ENCODE data around the gene TATDN3. TPM values are rescaled to one million over a fixed set of nuclear protein-coding genes. Genes with fewer than 3 reads are reported as not detected.
"Not testable (repeated sequence)": the region's sequence is repeated elsewhere in the genome, so short reads cannot be mapped to it uniquely, and the experiment has no call there.

The TATDN3 gene
- total and polyA plus RNA-seq, 2 of the 4 experiments (the other 2 are of a cell fraction) = 4.9 to 12.0 TPM

- no peak overlapping the region for H4K5ac ChIP-seq (ENCODE audit: low read depth, low read length)
- H3K36me3 ChIP-seq (ENCODE audit: control insufficient read depth, insufficient read depth, low read length) = peaks cover 2% of the 10 kb centered on the region
- in situ Hi-C loops (cut with MboI; ENCODE audit: low sequenced_read_pairs) (no loop called here), dilution Hi-C loops (cut with HindIII; ENCODE audit: low sequenced_read_pairs, unreplicated experiment) (no loop called here), intact Hi-C loops (cut with micrococcal nuclease) (no loop called here)
- H3K4me3 ChIP-seq (ENCODE audit: insufficient read depth, low read depth, low read length) = no peak overlapping the region
- no peak overlapping the region for H3K4ac ChIP-seq (ENCODE audit: low read depth, low read length)
- H2BK120ac ChIP-seq (ENCODE audit: low read depth, low read length) = no peak overlapping the region
- H3K9ac ChIP-seq (ENCODE audit: low read depth, low read length) = no peak overlapping the region
- ChIA-PET POLR2A (ENCODE audit: unreplicated experiment) (no interaction called here), CTCF (no interaction called here)
- ATAC-seq (ENCODE audit: low read depth) (no peak), DNase-seq (no peak)
- BruUV-seq (replicated peaks) = no TSS peak
- peaks cover 9% of the 10 kb centered on the region for H3K4me1 ChIP-seq (ENCODE audit: control insufficient read depth, insufficient read depth, low read length)
- TF ChIP-seq CEBPB (IDR thresholded peaks at IDR 0.05; ENCODE audit: low read depth, low read length) (no peak), ELK1 (IDR thresholded peaks at IDR 0.05; ENCODE audit: borderline replicate concordance, low read depth, low read length) (no peak), MAZ (IDR thresholded peaks at IDR 0.05; ENCODE audit: borderline replicate concordance, low read depth, low read length) (no peak), USF2 (IDR thresholded peaks at IDR 0.05; ENCODE audit: low read depth, low read length) (no peak)
- no peak overlapping the region for H2AK5ac ChIP-seq (ENCODE audit: low read depth, low read length)
- H3K27me3 ChIP-seq (ENCODE audit: control insufficient read depth, insufficient read depth, low read length) = no peaks in the 10 kb centered on the region
- H4K20me1 ChIP-seq (ENCODE audit: insufficient read depth, low read length) = no peaks in the 10 kb centered on the region
- H3K18ac ChIP-seq (ENCODE audit: low read depth, low read length) = no peak overlapping the region
- no CpG with 5 or more reads among the region's 2 CpGs for WGBS, 2 experiments (ENCODE audit: extremely low coverage in 2 of 2, insufficient read length in 1 of 2)
- no peak overlapping the region for H2BK20ac ChIP-seq (ENCODE audit: low read depth, low read length)
- no peak overlapping the region for H2AK9ac ChIP-seq (replicated peaks; ENCODE audit: low read depth, low read length, poor library complexity)
- no peak overlapping the region for H2AFZ ChIP-seq (replicated peaks; ENCODE audit: low read length, poor library complexity)
- no peak overlapping the region for H4K8ac ChIP-seq (ENCODE audit: low read depth in 2 of 2, low read length in 2 of 2)
- H3K9me3 ChIP-seq (ENCODE audit: control insufficient read depth, insufficient read depth, low read length) = no peaks in the 10 kb centered on the region
- peaks cover 3 to 34% of the 10 kb centered on the region in 2 experiments; a peak in 3 of 4 replicates for H3K79me1 ChIP-seq (ENCODE audit: low read depth in 1 of 2, low read length in 2 of 2)
- H2BK15ac ChIP-seq (ENCODE audit: low read depth, low read length) = no peak overlapping the region
- H3K4me2 ChIP-seq (ENCODE audit: low read depth, low read length) = no peak overlapping the region
- H4K91ac ChIP-seq (ENCODE audit: insufficient read depth, low read depth, low read length) = no peak overlapping the region
- H3K27ac ChIP-seq (ENCODE audit: insufficient read depth, low read length) = no peak overlapping the region
- no peak overlapping the region for H2BK5ac ChIP-seq (ENCODE audit: low read depth, low read length, poor library complexity, severe bottlenecking)
- H3K56ac ChIP-seq (ENCODE audit: extremely low read depth, insufficient read depth, low read length) = no peak overlapping the region
- H3K14ac ChIP-seq (replicated peaks; ENCODE audit: low read depth, low read length) = no peak overlapping the region
- peaks cover 5% of the 10 kb centered on the region; the same call in 1 of the 2 replicates for H3K9me1 ChIP-seq (ENCODE audit: insufficient read depth, low read length)
- H3K23ac ChIP-seq (ENCODE audit: low read depth, low read length) = no peak overlapping the region
These were observed 70.5 kb downstream of the TATDN3 start for GRCh38 chr1:212862111-212862690.

- H4K91ac ChIP-seq (ENCODE audit: insufficient read depth, low read depth, low read length); DNase-seq; H4K5ac ChIP-seq (ENCODE audit: low read depth, low read length); H3K56ac ChIP-seq (ENCODE audit: extremely low read depth, insufficient read depth, low read length); H2AK9ac ChIP-seq (replicated peaks; ENCODE audit: low read depth, low read length, poor library complexity); H3K14ac ChIP-seq (replicated peaks; ENCODE audit: low read depth, low read length); H3K9ac ChIP-seq (ENCODE audit: low read depth, low read length); ATAC-seq (ENCODE audit: low read depth); H3K23ac ChIP-seq (ENCODE audit: low read depth, low read length); H2BK120ac ChIP-seq (ENCODE audit: low read depth, low read length); H3K18ac ChIP-seq (ENCODE audit: low read depth, low read length); in situ Hi-C loops (cut with MboI; ENCODE audit: low sequenced_read_pairs); H3K36me3 ChIP-seq (ENCODE audit: control insufficient read depth, insufficient read depth, low read length); intact Hi-C loops (cut with micrococcal nuclease); H2BK15ac ChIP-seq (ENCODE audit: low read depth, low read length); POLR2A ChIA-PET (ENCODE audit: unreplicated experiment); H3K4ac ChIP-seq (ENCODE audit: low read depth, low read length); H4K8ac ChIP-seq (ENCODE audit: low read depth in 2 of 2, low read length in 2 of 2); H4K20me1 ChIP-seq (ENCODE audit: insufficient read depth, low read length); H3K27me3 ChIP-seq (ENCODE audit: control insufficient read depth, insufficient read depth, low read length); H2BK5ac ChIP-seq (ENCODE audit: low read depth, low read length, poor library complexity, severe bottlenecking); H3K27ac ChIP-seq (ENCODE audit: insufficient read depth, low read length); H3K9me1 ChIP-seq (ENCODE audit: insufficient read depth, low read length); H2AFZ ChIP-seq (replicated peaks; ENCODE audit: low read length, poor library complexity); H2AK5ac ChIP-seq (ENCODE audit: low read depth, low read length); H3K9me3 ChIP-seq (ENCODE audit: control insufficient read depth, insufficient read depth, low read length); H2BK20ac ChIP-seq (ENCODE audit: low read depth, low read length); CTCF ChIA-PET; H3K4me1 ChIP-seq (ENCODE audit: control insufficient read depth, insufficient read depth, low read length); BruUV-seq (replicated peaks); H3K4me3 ChIP-seq (ENCODE audit: insufficient read depth, low read depth, low read length); H3K4me2 ChIP-seq (ENCODE audit: low read depth, low read length); dilution Hi-C loops (cut with HindIII; ENCODE audit: low sequenced_read_pairs, unreplicated experiment): not testable (repeated sequence)
- WGBS, 2 experiments (ENCODE audit: extremely low coverage in 2 of 2, insufficient read length in 1 of 2) = 100% methylated on average over 3 of the region's 10 CpGs; no CpG with 5 or more reads in 1 of the 2 experiments
- peaks cover 3 to 34% of the 10 kb centered on the region in 2 experiments; a peak in 3 of 4 replicates for H3K79me1 ChIP-seq (ENCODE audit: low read depth in 1 of 2, low read length in 2 of 2)
These were observed 71.7 kb downstream of the TATDN3 start for GRCh38 chr1:212863345-212863744.

All from IMR-90 (cell line).